Thoracic aorta endothelial cell (primary cell): ENCODE data around the gene CD200R1L. TPM values are rescaled to one million over a fixed set of nuclear protein-coding genes. Genes with fewer than 3 reads are reported as not detected.

ENCODE experiments used
- total RNA-seq: library from RNA; depleted of rRNA; stranded (reverse); fragments of >200 nt; gene quantifications from 2 replicates; pipeline ENCODE4 v1.2.3, GENCODE V29; 2012

Gene CD200R1L
- not detected in 2 replicates for total RNA-seq

DNA sequence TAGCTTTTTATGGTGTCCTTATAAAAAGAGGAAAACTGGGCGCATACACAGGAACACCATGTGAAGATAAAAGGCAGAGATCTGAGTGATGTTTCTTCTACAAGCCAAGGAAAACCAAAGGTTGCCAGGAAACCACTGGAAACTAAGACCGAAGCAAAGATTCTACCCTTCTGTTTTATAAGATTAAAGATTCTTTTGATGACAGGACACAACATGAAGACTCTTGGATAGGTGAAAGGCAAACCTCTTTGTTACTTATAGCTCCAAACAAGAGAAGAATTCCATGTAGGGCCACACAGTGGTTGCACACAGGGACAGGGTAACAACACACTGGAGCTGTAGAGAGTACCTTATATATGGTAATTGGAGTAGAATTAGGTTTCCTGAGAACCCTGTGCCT is at the start of gene CD200R1L:
Gene CD200R1L (minus strand): TSS at position 101 of the 400 bp plus-strand sequence. CDS start 17,497 bp downstream, outside the sequence.

Other genes with a start within 250 kb of the CD200R1L start
- gene CCDC80, start 205.7 kb downstream of the CD200R1L start, total RNA-seq, result 8.0 and 9.2 TPM in 2 replicates
- 0.07 TPM in 1 of 2 replicates, not detected in the other for gene CD200R1, start 128.2 kb upstream of the CD200R1L start, total RNA-seq
- gene GTPBP8, start 144.1 kb upstream of the CD200R1L start, total RNA-seq, result 35.7 and 49.2 TPM in 2 replicates